AG09309 (cell line): ENCODE data around the gene COL5A2.

Experiments
- DNase-seq: peaks from one replicate; pipeline ENCODE4 v3.0.0-alpha.2; 2010; ENCODE audit warnings: low read depth
- H3K4me3 ChIP-seq: 2 replicates; pipeline ENCODE4 v1.5.1; 2011; ENCODE audit warnings: mild to moderate bottlenecking, low read depth, low read length, moderate library complexity; ENCODE audit not compliant: control insufficient read depth
- CTCF ChIP-seq: IDR thresholded peaks from 2 replicates; pipeline ENCODE4 v1.5.1; 2011; ENCODE audit warnings: mild to moderate bottlenecking, low read depth, low read length, inconsistent platforms; ENCODE audit not compliant: insufficient read depth, control insufficient read depth; ENCODE audit errors: missing control alignments

The COL5A2 gene

GRCh38 chr2:189020179-189020578 lies 159.4 kb downstream of the COL5A2 start:
- no peak overlapping the region for H3K4me3 ChIP-seq
- DNase-seq, result no peak
- TF ChIP-seq CTCF, result no peak

- no peak for TF ChIP-seq CTCF
- no peak overlapping the region for H3K4me3 ChIP-seq
- no peak for DNase-seq
These were observed 160.9 kb downstream of the COL5A2 start for GRCh38 chr2:189018631-189019030.

- H3K4me3 ChIP-seq, result no peak overlapping the region
- TF ChIP-seq CTCF, result no peak
- DNase-seq, result no peak
These were observed 163.2 kb downstream of the COL5A2 start for GRCh38 chr2:189016311-189016861.

- no peak overlapping the region for H3K4me3 ChIP-seq
- no peak for DNase-seq
- no peak for TF ChIP-seq CTCF
These were observed 164.2 kb downstream of the COL5A2 start for GRCh38 chr2:189015359-189015758.

- no peak overlapping the region for H3K4me3 ChIP-seq
- peak; percentile 38 for DNase-seq
- no peak for TF ChIP-seq CTCF
These were observed 165.0 kb downstream of the COL5A2 start for GRCh38 chr2:189014449-189015138.

- H3K4me3 ChIP-seq, result no peak overlapping the region
- DNase-seq, result no peak
- TF ChIP-seq CTCF, result no peak
These were observed 165.7 kb downstream of the COL5A2 start for GRCh38 chr2:189013671-189014448.
